Measurements from ENCODE around the gene FHIT.

GRCh38 chr3:60160822-60161748 is 1090.2 kb downstream of the FHIT start:
- TF ChIP-seq CTCF (IDR thresholded peaks at IDR 0.05) (no peak), EP300 (IDR thresholded peaks at IDR 0.05) (no peak)

Measured in suprapubic skin (tissue), 3 donors.